HG02571 (cell line): ENCODE measurements around the gene MCF2L.

Experiments used
- ATAC-seq: cut with Tn5 transposase; IDR thresholded peaks from one replicate; pipeline ENCODE4 v1.9.1; 2021; ENCODE audit warnings: mild to moderate bottlenecking, moderate library complexity; ENCODE audit not compliant: unreplicated experiment

MCF2L gene

GRCh38 chr13:112995395-112996191, 26.6 kb downstream of the MCF2L start:
- ATAC-seq, result no peak

GRCh38 chr13:112996671-112997091, 27.7 kb downstream of the MCF2L start:
- ATAC-seq, result no peak

- ATAC-seq, result no peak
Observed at GRCh38 chr13:112997188-112998130, 28.4 kb downstream of the MCF2L start.

- no peak for ATAC-seq
Observed at GRCh38 chr13:112998521-112999280, 29.7 kb downstream of the MCF2L start.

- ATAC-seq, result no peak
Observed at GRCh38 chr13:112999414-113000177, 30.6 kb downstream of the MCF2L start.

- no peak for ATAC-seq
Observed at GRCh38 chr13:113000575-113000974, 31.6 kb downstream of the MCF2L start.

- no peak for ATAC-seq
Observed at GRCh38 chr13:113001241-113002140, 32.5 kb downstream of the MCF2L start.

GRCh38 chr13:113002206-113002912, 33.3 kb downstream of the MCF2L start:
- ATAC-seq, result no peak

- ATAC-seq, result no peak
Observed at GRCh38 chr13:113002913-113003290, 33.9 kb downstream of the MCF2L start.

GRCh38 chr13:113004126-113004525, 35.1 kb downstream of the MCF2L start:
- ATAC-seq, result no peak

- no peak for ATAC-seq
Observed at GRCh38 chr13:113005076-113005865, 36.3 kb downstream of the MCF2L start.

- ATAC-seq, result no peak
Observed at GRCh38 chr13:113005997-113006396, 37.0 kb downstream of the MCF2L start.

GRCh38 chr13:113006660-113007059, 37.6 kb downstream of the MCF2L start:
- no peak for ATAC-seq

- ATAC-seq, result no peak
Observed at GRCh38 chr13:113008851-113009250, 39.8 kb downstream of the MCF2L start.

- ATAC-seq, result no peak
Observed at GRCh38 chr13:113009743-113010509, 40.9 kb downstream of the MCF2L start.

- no peak for ATAC-seq
Observed at GRCh38 chr13:113010510-113010865, 41.5 kb downstream of the MCF2L start.

- no peak for ATAC-seq
Observed at GRCh38 chr13:113013303-113013702, 44.3 kb downstream of the MCF2L start.
